Esophagus (tissue), 2 donors: Measurements from ENCODE around the gene C16orf78. TPM values are rescaled to one million over a fixed set of nuclear protein-coding genes. Genes with fewer than 3 reads are reported as not detected.

ENCODE experiments used
- H3K27ac ChIP-seq, 2 donors: one replicate each; pipeline ENCODE4 v1.5.1; 2013; ENCODE audit warnings: low read depth in 2 of 2, mild to moderate bottlenecking in 2 of 2, inconsistent platforms in 1 of 2, low read length in 1 of 2, moderate library complexity in 1 of 2
- H3K27me3 ChIP-seq, 2 donors: one replicate each; pipeline ENCODE4 v1.6.1; 2013; ENCODE audit warnings: low read length in 2 of 2, control low read depth in 1 of 2, mild to moderate bottlenecking in 1 of 2; ENCODE audit not compliant: insufficient read depth in 2 of 2, control insufficient read depth in 1 of 2
- H3K36me3 ChIP-seq, 2 donors: one replicate each; pipeline ENCODE4 v1.6.1; 2013; ENCODE audit warnings: low read length in 1 of 2; ENCODE audit not compliant: control insufficient read depth in 2 of 2, insufficient read depth in 2 of 2
- H3K4me1 ChIP-seq, 2 donors: one replicate each; pipeline ENCODE4 v1.6.1; 2013; ENCODE audit warnings: low read length in 1 of 2; ENCODE audit not compliant: control insufficient read depth in 2 of 2, insufficient read depth in 2 of 2
- H3K4me3 ChIP-seq, 2 donors: one replicate each; pipeline ENCODE4 v1.5.1; 2013; ENCODE audit warnings: low read length in 2 of 2, mild to moderate bottlenecking in 2 of 2, low read depth in 1 of 2, moderate library complexity in 1 of 2
- H3K9me3 ChIP-seq, 2 donors: one replicate each; pipeline ENCODE4 v1.6.1; 2013; ENCODE audit warnings: mild to moderate bottlenecking in 2 of 2, low read depth in 1 of 2, low read length in 1 of 2, moderate library complexity in 1 of 2; ENCODE audit not compliant: control insufficient read depth in 2 of 2, insufficient read depth in 1 of 2
- WGBS, 2 donors: extraction: QIAGEN DNeasy Blood & Tissue Kit; methylation state at CpG; one replicate each; pipeline ENCODE4 v1.1.7; 2013; 5-methylcytosine and 5-hydroxymethylcytosine counted together
- polyA plus RNA-seq, 2 donors: library from polyadenylated mRNA; stranded (reverse); fragments of 200-250 nt; gene quantifications; one replicate each; pipeline ENCODE4 v1.2.3, GENCODE V29; 2013
- donor health status: healthy with polysubstance abuse.
- donor health status: Bipolar disorder and iron deficiency.

Gene C16orf78
- polyA plus RNA-seq, 2 donors = not detected

DNA sequence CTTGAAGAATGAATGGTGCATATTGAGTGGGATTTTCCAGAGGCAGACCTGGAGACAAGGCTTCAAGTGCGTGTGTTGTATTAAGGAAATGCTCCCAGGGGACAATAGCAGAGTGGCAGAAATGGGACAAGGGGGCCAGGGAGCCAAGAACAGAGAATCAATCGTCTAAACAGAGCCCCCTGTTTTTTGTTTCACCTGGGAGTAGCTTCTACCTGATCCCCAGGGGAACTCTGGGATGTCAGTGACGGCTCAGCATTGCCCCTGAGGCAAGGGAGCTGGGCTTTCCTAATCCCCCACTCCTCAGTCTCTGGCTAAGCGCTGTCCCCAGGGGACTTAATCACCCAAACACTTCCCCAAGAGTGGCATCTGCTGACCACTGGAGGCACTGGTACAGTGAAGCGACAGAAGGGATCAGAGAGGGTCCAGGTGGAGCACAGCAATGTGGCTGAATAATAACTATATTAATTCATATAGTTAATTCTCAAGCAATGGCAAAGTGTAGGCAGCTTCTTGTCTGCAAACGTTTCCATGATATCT lies 35.7 kb upstream of the C16orf78 start:
- H3K4me1 ChIP-seq = peaks cover 2 to 4% of the 10 kb centered on the region in 2 donors
- no peak overlapping the region for H3K27ac ChIP-seq
- no peak overlapping the region for H3K4me3 ChIP-seq
- WGBS, 2 donors = 50 to 51% methylated on average over 6 of the region's 6 CpGs
- H3K27me3 ChIP-seq = no peaks in the 10 kb centered on the region
- no peaks in the 10 kb centered on the region for H3K9me3 ChIP-seq
- H3K36me3 ChIP-seq = no peaks in the 10 kb centered on the region

DNA sequence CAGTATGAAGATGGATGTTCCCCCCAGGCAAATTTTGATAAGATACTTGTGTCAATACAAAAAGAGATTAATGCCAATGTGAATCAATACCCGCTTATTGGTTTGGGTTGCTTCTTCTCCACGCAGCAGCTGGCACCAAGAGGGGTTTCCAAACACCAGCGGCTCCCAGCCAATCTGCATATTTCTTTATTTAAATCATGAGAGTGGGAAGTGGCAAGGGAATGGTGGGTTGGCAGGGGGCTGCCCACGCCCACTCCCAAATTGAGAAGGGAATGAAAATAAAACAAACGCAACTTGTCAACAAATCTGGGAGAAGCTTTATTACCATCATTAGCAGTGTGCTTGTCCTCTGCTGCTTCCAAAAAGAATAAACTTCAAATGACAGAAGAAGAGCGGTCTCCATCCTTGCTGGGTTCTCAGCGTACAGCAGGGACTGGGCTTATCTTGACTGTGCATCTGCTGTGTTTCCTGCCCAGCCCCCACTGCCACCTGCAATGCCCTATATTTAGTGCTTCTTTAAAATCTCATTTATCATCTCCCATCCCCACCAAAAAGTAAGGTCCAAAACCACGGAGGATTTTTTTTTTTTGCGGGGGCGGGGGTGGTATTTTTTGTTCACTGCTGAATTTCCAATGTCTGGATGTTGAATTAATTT lies 34.9 kb upstream of the C16orf78 start:
- H3K9me3 ChIP-seq = no peaks in the 10 kb centered on the region
- no peaks in the 10 kb centered on the region for H3K27me3 ChIP-seq
- no peak overlapping the region for H3K27ac ChIP-seq
- H3K36me3 ChIP-seq = no peaks in the 10 kb centered on the region
- H3K4me1 ChIP-seq = peaks cover 0 to 2% of the 10 kb centered on the region in 2 donors
- 57 to 63% methylated on average over 10 of the region's 10 CpGs for WGBS, 2 donors
- no peak overlapping the region for H3K4me3 ChIP-seq

DNA sequence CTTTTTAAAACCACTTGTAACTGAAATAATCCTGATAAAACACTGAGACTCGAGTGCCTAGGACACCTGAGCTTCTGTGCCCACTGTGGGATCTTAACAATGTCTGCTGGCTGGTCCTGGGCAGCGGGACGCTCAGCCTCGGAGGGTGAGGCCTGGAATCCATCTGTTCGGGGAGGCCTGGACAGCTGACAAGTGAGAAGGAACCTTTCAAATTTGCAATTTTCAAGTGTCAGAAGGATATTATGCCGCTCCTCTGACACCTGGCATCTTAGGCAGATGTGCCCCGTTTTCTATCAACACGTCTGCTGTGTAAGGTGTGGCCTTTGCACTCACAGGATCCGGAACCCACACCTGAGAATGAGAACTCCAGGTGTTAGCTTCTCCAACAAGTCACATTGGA lies 33.1 kb upstream of the C16orf78 start:
- Histone ChIP-seq H3K4me1 (peaks cover 0 to 2% of the 10 kb centered on the region in 2 donors), H3K4me3 (no peak overlapping the region), H3K27me3 (no peaks in the 10 kb centered on the region), H3K27ac (no peak overlapping the region), H3K9me3 (no peaks in the 10 kb centered on the region), H3K36me3 (no peaks in the 10 kb centered on the region)
- WGBS, 2 donors = 79 to 82% methylated on average over 9 of the region's 9 CpGs

DNA sequence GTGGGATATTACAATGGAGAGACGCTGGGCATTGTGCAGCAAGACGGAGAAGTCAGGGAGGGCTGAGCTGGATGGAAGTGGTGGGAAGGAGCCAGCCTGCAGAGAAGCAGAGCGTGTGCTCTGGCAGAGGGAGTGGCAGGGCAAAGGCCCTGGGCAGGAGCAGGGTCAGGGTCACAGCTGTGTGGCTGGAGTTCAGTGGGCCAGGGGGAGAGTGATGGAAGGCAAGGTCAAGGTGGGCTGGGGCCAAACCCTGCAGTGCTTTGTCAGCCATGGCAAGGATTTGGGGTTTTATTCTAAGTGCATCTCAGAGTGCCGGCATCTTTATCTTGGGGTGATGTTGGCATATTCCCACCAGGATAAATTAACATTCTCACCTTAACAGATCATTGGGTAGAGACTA lies 31.9 kb upstream of the C16orf78 start:
- Histone ChIP-seq H3K27ac (no peak overlapping the region), H3K9me3 (no peaks in the 10 kb centered on the region), H3K4me1 (peaks cover 0 to 2% of the 10 kb centered on the region in 2 donors), H3K27me3 (no peaks in the 10 kb centered on the region), H3K36me3 (no peaks in the 10 kb centered on the region), H3K4me3 (no peak overlapping the region)
- WGBS, 2 donors = 65 to 79% methylated on average over 4 of the region's 4 CpGs

DNA sequence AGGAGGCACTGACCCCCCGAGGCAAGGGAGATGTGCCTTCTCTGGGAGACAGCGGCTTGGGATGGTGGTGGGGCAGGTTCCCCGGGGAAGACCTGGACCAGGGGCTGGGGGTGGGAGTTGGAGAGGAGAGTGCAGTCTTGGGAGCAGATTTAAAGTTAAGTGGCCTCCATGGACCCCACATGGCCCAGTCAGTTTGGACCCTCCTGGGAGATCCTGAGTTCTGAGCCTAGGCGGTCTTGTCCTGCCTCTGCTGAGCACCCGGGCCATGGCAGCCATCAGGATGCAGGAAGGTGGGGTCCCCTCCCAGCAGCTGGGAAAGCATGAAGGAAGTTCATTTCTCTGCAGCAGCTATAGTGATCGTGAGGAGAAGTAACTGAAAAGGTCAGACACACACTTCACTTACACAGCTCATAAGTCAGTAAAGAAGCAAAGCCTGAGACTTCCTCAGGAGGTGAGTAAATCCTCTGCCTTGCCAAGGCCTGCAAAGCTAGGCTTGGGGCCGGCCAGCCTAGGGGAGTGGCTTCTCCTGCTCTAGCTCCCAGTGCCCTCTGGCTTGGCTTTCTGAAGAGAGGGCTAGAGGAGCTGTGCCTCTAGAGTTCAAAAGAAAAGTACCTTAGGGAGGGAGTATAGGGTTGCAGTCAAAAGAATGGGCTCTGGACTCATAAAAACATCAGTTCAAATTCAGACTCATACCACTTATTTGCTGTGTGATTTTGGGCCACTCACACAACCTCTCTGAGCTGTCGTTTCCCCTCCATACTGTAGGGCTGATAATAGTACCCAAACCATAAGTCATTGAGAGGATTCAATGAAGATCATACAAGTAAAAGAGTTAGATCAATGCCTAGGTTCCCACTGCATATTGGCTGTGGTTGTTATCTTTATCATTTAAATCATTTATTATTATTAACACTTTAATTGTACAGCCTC lies 31.0 kb upstream of the C16orf78 start:
- H3K27me3 ChIP-seq = no peaks in the 10 kb centered on the region
- peaks cover 0 to 2% of the 10 kb centered on the region in 2 donors for H3K4me1 ChIP-seq
- no peaks in the 10 kb centered on the region for H3K36me3 ChIP-seq
- WGBS, 2 donors = 56 to 59% methylated on average over 8 of the region's 8 CpGs
- H3K27ac ChIP-seq = no peak overlapping the region
- H3K4me3 ChIP-seq = no peak overlapping the region
- no peaks in the 10 kb centered on the region for H3K9me3 ChIP-seq

DNA sequence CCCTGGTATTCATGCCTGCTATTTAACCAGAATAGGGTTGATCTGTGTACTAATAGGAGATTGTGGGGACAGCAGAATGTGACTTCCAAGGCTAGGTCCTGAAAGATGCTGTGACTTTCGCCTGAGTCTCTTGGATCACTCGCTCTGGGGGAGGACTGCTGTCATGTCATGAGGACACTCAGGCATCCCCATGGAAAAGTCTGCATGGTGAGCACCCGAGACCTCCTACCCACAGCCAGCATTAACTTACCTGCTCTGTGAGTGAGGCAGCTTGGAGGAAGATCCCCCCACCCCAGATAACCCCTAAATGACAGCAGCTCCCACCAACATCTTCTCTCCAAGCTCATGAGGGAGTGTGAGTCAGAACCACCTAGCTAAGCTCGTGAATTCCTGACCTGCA lies 30.3 kb upstream of the C16orf78 start:
- Histone ChIP-seq H3K9me3 (no peaks in the 10 kb centered on the region), H3K27me3 (no peaks in the 10 kb centered on the region), H3K27ac (no peak overlapping the region), H3K4me3 (no peak overlapping the region), H3K36me3 (no peaks in the 10 kb centered on the region), H3K4me1 (peaks cover 0 to 2% of the 10 kb centered on the region in 2 donors)
- WGBS, 2 donors = 69 to 72% methylated on average over 4 of the region's 4 CpGs

DNA sequence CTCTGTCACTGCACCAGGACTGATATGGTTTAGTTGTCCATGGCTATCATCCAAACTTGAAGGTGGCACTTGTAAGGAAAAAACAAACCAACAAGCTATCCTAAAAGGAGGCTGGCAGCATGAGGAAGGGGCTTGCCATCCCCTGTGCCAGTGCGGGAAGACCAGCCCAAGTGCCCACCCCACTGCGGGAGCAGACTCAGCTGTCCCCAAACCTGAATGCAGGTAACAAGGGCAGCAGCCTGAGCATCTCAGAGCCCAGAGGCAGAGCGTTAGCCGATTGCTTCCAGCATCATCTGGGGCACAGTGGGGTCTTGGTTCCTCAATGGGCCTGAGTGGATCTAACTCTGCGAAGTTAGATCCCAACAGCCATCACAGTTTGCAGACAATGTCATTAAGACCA lies 29.2 kb upstream of the C16orf78 start:
- Histone ChIP-seq H3K4me1 (peaks cover 0 to 2% of the 10 kb centered on the region in 2 donors), H3K4me3 (no peak overlapping the region), H3K9me3 (no peaks in the 10 kb centered on the region), H3K27ac (no peak overlapping the region), H3K27me3 (no peaks in the 10 kb centered on the region), H3K36me3 (no peaks in the 10 kb centered on the region)
- 78 to 82% methylated on average over 5 of the region's 5 CpGs for WGBS, 2 donors

DNA sequence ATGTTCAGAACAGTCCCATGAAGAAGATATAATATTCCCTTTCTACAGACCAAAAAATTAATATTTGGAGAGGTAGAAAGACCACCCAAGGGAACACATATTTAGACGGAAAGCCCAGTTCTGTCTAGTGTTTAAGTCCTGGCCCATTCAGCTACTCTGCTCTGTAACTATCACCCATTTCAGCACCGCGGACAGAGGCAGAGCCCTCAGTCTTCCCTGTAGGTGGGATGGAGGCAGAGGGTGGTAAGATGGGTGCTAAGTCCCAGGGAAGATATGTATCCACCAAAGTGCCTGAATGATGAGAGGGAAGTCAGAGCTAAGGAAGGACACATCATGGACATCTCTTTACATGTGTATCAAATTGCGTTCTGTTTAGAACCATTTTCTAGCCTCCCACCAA lies 27.8 kb upstream of the C16orf78 start:
- H3K4me3 ChIP-seq = no peak overlapping the region
- peaks cover 0 to 3% of the 10 kb centered on the region in 2 donors for H3K27me3 ChIP-seq
- H3K27ac ChIP-seq = no peak overlapping the region
- 30 to 32% methylated on average over 4 of the region's 4 CpGs for WGBS, 2 donors
- H3K9me3 ChIP-seq = no peaks in the 10 kb centered on the region
- no peaks in the 10 kb centered on the region for H3K4me1 ChIP-seq
- no peaks in the 10 kb centered on the region for H3K36me3 ChIP-seq

DNA sequence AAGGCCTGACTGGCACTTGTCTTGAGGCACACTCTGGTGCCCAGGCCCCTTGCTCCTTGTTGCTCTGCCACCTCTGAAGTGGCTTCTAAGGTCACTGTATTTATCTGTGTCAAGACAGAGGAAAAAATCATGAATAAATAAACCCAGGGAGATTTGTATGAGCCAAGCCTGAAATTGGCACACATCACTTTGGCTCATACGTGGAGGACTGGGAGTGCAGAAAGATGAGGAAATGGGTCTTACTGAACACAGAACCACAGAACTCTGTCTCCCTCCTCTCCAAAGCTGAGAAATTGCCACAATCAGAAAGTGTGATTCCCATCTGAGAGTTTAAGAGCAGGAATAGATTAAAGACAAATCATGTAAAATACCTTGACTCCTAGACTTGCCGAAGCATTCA lies 27.1 kb upstream of the C16orf78 start:
- H3K4me3 ChIP-seq = no peak overlapping the region
- H3K36me3 ChIP-seq = no peaks in the 10 kb centered on the region
- no peaks in the 10 kb centered on the region for H3K4me1 ChIP-seq
- H3K27ac ChIP-seq = no peak overlapping the region
- no peaks in the 10 kb centered on the region for H3K9me3 ChIP-seq
- WGBS, 2 donors = 55 to 61% methylated on average over 2 of the region's 2 CpGs
- peaks cover 0 to 3% of the 10 kb centered on the region in 2 donors for H3K27me3 ChIP-seq
